ENCODE data around the gene TGM2.

DNA sequence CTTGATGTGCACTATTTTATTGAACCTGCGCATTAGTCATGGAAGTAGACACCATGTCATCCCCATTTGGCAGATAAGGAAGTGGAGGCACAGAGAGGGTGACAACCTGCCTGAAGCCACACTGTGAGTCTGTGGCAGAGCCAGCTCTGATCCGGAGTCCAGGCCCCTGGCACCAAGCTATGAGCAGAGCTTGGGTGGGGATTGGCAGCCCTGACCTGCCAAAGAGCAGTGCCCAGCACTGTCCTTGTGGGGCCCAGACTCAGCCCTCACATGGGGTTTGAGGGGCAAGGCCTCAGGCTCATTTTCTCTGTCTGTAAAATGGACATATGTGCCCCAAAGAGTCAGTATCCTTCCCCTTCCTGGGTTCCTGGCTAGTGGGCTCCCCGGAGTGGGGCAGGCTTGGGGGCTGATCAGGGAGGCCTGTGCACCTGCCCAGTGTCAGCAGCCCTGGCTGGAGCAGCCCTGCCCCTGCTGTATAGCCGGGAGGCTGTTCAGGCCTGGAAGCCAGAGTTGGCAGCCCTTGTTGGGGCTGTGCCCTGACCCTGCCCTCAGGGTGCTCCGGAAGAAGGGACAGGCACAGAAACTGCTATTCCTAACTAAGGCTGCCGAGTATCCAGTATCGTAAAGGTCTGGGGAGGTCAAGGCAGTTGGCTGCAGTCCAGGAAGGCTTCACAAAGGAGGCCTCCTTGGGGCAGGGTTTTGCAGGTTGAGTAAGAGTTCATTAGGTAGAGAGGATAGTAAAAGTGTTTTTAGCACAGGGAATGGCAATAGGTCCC, 38.7 kb downstream of the TGM2 start:
- TF ChIP-seq EZH2 (IDR thresholded peaks at IDR 0.05; ENCODE audit: borderline replicate concordance, insufficient read depth, low read length, poor library complexity, severe bottlenecking) (no peak), POLR2AphosphoS5 (IDR thresholded peaks at IDR 0.05) (no peak), REST (IDR thresholded peaks at IDR 0.05; ENCODE audit: borderline replicate concordance) (no peak), CTCF (IDR thresholded peaks at IDR 0.05; ENCODE audit: poor library complexity, severe bottlenecking) (no peak), EP300 (conservative IDR thresholded peaks at IDR 0.05; ENCODE audit: poor library complexity, severe bottlenecking) (no peak), MXI1 (conservative IDR thresholded peaks at IDR 0.05; ENCODE audit: poor library complexity, severe bottlenecking) (no peak), RAD21 (conservative IDR thresholded peaks at IDR 0.05) (no peak)

Data from neural cell (in vitro differentiated cells).